Endometrial microvascular endothelial cells (primary cell): ENCODE results near the gene SESN3. TPM values are rescaled to one million over a fixed set of nuclear protein-coding genes. Genes with fewer than 3 reads are reported as not detected.
"Not testable (repeated sequence)": the region's sequence is repeated elsewhere in the genome, so short reads cannot be mapped to it uniquely, and the experiment has no call there.

Source experiments
- in situ Hi-C: cut with HindIII; loops from 2 replicates; pipeline ENCODE4 v1.10.0; 2017; ENCODE audit warnings: low sequenced_read_pairs, low pct_unique_long_range_greater_than_20kb; ENCODE audit errors: inconsistent ontology term
- total RNA-seq: library from RNA; depleted of rRNA; stranded (reverse); fragments of >200 nt; gene quantifications from one replicate; pipeline ENCODE4 v1.2.3, GENCODE V29; 2015; ENCODE audit errors: inconsistent ontology term

The SESN3 gene
- total RNA-seq, 1 donor from 2014 or later: 1.8 TPM

GRCh38 chr11:95229993-95230809, 801 bp downstream of the SESN3 start:
- in situ Hi-C loops: no loop called here

GRCh38 chr11:95229199-95229992, 1.6 kb downstream of the SESN3 start:
- in situ Hi-C loops: no loop called here

GRCh38 chr11:95228081-95228749, 2.8 kb downstream of the SESN3 start:
- in situ Hi-C loops: no loop called here

- in situ Hi-C loops: not testable (repeated sequence)
Observed at GRCh38 chr11:95227060-95227459, 3.9 kb downstream of the SESN3 start.

- in situ Hi-C loops: no loop called here
Observed at GRCh38 chr11:95222817-95223216, 8.2 kb downstream of the SESN3 start.

GRCh38 chr11:95219599-95219998, 11.4 kb downstream of the SESN3 start:
- in situ Hi-C loops: no loop called here

GRCh38 chr11:95218149-95218548, 12.9 kb downstream of the SESN3 start:
- in situ Hi-C loops: no loop called here

- in situ Hi-C loops: no loop called here
Observed at GRCh38 chr11:95212609-95213008, 18.4 kb downstream of the SESN3 start.

GRCh38 chr11:95209535-95209934, 21.5 kb downstream of the SESN3 start:
- in situ Hi-C loops: not testable (repeated sequence)

- in situ Hi-C loops: no loop called here
Observed at GRCh38 chr11:95200781-95201457, 30.1 kb downstream of the SESN3 start.

- in situ Hi-C loops: loop anchor here (25.0 kb wide), 1 partner anchor 516 kb away; no protein-coding TSS in a partner anchor
Observed at GRCh38 chr11:95195831-95196230, 35.2 kb downstream of the SESN3 start.

- in situ Hi-C loops: loop anchor here (25.0 kb wide), 1 partner anchor 519 kb away; no protein-coding TSS in a partner anchor
Observed at GRCh38 chr11:95193541-95193940, 37.5 kb downstream of the SESN3 start.

GRCh38 chr11:95192717-95193116, 38.3 kb downstream of the SESN3 start:
- in situ Hi-C loops: loop anchor here (25.0 kb wide), 1 partner anchor 520 kb away; no protein-coding TSS in a partner anchor

GRCh38 chr11:95187723-95188122, 43.3 kb downstream of the SESN3 start:
- in situ Hi-C loops: loop anchor here (25.0 kb wide), 1 partner anchor 525 kb away; no protein-coding TSS in a partner anchor

GRCh38 chr11:95182397-95182796, 48.6 kb downstream of the SESN3 start:
- in situ Hi-C loops: loop anchor here (25.0 kb wide), 1 partner anchor 530 kb away; no protein-coding TSS in a partner anchor

GRCh38 chr11:95175818-95176380, 55.1 kb downstream of the SESN3 start:
- in situ Hi-C loops: loop anchor here (25.0 kb wide), 1 partner anchor 536 kb away; no protein-coding TSS in a partner anchor

- in situ Hi-C loops: no loop called here
Observed at GRCh38 chr11:95170294-95170693, 60.7 kb downstream of the SESN3 start.

- in situ Hi-C loops: no loop called here
Observed at GRCh38 chr11:95166781-95167180, 64.2 kb downstream of the SESN3 start.
